Suppressor macrophage treated with lipopolysaccharide for 1 hour (primary cell): ENCODE results near the gene BRINP3.
"Not testable (repeated sequence)": the region's sequence is repeated elsewhere in the genome, so short reads cannot be mapped to it uniquely, and the experiment has no call there.

Experiments
- DNase-seq, 3 donors: peaks; one replicate each; pipeline ENCODE4 v3.0.0-alpha.2; 2020 to 2022

Gene BRINP3

DNA sequence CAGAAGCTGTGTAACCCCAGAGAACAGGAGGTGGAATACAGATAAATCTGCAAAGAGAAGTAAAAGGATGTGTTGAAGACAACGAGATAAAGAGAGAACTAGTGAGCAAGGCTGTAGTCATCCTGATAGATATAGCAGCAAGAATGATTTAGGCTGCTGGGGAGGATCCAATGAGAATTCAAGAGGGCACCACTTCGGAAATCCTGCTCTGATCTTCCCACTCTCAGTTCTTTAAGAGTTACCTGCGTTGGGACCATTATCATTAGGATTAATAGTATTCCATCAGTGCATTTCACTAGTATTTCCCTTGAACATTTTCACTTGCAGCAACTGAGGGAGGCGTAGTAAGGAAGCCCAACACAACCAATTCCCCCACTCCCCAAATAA lies at the start of gene BRINP3:
TSS of gene BRINP3 (minus strand) at position 103 of the 387 bp plus-strand sequence.
- DNase-seq: no peak

DNA sequence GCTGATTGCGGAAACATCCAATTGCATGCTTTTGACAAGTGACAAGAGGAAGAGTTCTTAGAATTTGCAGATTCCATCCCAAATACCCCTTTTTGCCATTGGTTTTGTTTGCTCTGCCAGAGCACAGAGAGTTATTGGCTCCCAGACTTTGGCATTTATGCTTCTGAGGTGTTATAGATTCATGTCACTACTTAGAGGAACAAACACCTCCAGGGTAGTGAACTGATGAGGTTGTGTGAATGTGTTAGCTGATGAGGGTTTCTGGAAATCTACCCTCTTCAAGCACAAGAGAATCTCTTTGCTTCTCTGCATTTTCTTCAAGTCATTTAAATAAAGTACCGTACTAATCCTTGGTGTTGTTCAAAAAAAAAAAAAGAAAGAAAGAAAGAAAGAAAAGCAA lies 33.9 kb upstream of the BRINP3 start:
- DNase-seq: no peak

DNA sequence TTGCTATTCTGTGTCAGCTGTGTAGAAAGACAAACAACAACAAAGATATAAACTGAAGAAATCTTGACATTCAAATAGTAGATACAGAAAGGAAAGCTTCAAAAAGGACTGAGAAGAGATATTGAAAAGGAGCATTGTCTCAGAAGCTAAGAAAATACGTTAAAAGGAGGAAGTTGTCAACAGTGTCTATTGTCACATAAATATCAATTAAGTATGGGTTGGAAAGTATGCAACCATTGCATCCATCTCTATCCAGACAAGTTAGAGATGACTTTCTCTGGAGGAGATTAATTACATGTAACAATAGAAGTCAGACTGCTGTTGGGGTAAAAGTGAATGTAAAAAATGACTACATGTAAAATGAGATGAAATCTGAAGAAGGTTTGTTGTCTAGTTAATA lies 29.7 kb upstream of the BRINP3 start:
- no peak for DNase-seq

DNA sequence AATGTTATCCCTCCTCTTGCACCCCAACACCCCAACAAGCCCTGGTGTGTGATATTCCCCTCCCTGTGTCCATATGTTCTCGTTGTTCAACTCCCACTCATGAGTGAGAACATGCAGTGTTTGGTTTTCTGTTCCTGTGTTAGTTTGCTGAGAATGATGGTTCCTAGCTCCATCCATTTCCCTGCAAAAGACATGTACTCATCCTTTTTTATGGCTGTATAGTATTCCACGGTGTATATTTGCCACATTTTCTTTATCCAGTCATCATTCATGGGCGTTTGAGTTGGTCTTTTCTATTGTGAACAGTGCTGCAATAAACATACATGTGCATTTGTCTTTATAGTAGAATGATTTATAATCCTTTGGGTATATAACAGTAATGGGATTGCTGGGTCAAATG lies 26.9 kb upstream of the BRINP3 start:
- DNase-seq: not testable (repeated sequence)

DNA sequence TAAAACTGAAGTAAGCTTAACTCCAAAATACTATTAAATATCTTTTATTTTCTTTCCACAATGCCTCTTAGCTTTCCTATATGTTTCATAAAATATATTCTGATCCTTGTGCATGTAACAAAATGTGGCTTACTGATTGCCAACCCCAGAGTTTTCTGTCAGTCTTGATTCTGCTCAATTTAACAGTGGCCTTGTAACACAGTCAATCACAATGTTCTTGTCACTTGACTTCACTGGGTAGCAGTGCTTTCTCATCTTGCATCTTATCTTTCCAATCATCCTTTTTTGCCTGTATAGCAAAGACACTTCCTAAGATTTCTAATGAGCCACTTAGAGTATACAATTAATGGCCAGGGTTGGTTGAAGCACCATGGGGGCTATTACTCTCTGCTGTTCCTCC lies 19.9 kb upstream of the BRINP3 start:
- no peak for DNase-seq

DNA sequence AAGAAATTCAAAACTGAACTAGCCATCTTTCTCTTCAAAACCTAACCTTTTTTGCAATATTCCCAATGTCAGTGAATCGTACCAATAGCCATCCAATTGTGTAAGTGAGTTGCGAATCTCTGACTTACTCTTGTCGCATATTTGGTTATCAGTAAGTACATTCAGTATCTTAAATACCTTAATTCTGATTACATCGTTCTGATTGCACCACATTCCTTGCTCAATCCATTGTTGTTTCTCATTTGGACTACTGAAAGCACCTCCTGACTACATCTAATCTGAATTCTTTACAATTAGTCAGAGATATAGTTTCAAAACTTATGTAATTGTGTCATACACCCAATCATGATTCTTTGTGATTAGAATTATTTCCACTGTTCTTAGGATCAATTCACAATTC lies 16.8 kb upstream of the BRINP3 start:
- no peak for DNase-seq

DNA sequence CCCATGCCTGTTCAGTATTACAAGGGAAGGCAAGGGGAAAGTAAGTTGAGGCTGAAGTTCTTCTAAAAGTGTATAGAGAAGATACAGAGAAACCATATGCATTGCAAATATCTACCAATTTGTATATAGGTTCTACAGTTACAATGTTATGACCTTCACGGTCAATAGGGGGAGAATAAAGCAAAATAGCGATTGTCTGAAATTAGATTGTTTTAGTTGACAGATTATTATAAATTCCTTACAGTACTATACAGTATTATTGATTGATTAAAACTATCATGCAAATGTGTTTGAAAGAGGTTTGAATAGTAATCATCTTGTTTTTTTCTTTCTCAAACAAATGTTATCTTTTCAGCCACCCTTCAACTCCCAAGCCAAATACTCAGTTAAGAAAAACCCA lies 13.7 kb upstream of the BRINP3 start:
- no peak for DNase-seq

DNA sequence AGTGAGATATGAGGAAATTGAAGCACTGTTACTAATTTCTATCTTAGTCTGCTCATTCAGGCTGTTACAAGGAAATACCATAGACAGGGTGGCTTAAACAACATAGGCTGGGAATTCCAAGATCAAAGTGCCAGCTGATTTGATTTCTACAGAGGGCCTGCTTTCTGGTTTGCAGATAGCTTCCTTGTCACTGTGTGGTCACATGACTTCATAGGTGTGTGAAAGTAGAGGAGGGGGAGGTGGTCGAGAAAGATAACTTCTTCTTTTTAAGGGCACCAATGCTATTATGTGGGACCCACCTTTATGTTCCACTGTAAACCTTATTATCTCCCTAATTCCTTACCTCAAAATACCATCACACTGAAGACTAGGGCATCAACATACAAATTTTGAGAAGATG lies 6.4 kb upstream of the BRINP3 start:
- no peak for DNase-seq

DNA sequence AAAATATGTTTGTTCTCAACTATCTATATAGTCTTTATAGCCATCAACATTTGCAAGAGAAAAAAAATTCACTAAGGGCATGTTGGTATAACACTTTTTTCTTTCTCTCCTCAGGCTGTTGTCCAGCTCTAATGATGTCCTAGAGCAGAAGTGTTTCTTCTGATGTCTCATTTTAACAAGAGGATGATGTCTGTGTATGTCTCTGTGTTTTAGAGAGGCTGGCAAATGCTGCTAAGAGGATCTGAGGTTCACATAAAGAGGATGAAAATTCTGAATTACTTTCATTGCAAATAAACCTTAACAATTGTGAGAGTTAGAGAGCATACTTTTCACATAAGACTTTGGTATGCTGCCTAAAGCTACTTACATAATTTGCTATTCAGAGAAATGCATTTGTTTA lies 2.6 kb upstream of the BRINP3 start:
- no peak for DNase-seq

DNA sequence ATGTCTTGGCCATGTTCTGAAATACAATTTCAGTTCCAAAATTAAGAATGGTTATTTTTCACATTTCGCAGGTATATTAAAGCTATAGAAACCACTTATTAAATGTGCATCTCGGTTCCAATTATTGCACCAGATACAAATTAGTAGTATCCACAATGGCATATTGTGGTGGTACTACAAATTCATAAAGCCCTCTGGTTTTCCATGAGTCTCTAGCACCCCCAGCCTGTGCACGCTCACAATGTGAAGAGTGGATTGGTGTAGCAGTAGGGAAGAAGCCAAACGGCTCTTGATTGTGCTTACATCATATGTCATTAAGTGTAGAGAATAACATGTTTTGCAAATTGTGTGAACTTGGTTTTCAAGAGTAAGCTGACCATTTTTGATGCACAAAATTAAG lies 1.9 kb upstream of the BRINP3 start:
- DNase-seq: no peak

DNA sequence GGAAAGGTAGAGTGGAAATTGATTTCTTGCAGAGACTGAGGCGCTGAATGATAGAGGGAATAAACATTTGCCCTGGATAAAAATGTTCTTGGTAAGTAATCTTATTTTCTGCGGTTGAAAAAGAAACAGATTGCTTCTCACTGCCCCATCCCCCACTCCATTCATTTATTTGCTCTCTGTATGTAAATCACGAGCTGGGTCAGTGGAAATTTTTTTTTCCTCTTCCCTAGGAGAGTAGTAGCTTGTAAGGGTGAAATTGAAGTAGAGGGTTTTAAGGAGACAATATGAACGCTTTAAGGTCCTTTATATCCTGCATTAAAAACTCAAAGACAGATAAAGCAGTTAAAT lies 1.4 kb upstream of the BRINP3 start:
- DNase-seq: no peak

DNA sequence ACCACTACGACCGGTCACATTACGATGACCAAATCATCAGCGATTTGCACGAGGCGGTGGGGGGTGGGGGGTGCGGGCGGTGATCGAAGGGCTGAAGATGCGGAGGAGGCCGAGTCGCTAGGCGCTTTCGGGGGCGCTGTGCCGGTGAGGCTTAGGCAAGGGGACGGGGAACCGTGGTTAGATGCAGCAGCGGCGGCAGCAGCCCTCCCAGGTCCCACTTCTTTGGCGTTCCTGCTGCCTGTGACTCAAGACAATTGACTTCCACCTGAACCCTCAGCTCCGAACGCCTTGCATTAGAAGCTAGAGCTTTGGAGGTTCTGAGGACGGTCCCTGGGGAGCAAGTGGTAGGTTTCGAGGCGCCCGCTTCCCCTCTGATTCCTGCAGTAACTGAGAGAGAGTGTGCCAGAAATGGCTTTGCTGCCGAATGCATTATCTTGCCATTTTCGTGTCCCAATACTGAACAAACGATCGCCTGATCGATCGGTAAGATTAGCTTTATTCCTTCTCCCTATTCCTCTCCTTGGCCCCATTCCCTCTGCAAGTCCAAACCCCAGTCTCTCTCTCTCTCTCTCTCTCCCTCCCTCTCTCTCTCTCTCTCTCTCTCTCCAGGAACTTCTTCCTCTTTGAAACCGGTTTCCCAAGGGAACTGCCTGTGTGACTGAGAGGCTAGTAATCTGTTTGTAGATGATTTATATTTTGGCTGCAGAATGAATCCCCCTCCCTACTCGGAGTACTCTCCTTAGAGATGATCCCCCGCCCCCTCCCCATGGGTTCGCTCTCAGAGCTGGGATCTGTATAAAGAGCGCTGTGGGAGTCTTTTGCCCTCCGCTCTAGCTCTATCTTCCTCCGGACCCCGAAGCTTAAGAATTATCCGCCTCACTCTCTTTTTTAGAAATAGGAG lies 735 bp upstream of the BRINP3 start:
- DNase-seq: no peak

DNA sequence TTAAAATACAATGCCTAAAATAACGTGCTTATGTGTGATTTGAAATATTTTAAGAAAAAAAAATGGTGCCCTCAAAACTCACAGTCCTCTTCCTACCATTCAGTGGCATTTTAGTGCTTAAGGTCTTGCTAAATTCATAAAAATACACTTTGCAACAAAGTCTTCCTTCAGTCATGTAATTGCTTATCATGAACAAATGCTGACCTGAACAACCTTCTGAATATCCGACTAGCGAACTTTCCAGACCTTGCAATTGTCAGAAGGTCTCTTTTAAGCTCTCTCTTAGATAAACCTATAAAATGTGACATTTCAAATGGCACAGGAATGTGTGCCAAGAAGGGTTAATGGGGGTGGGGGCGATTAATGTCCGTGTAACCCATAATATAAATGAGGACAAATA lies 858 bp downstream of the BRINP3 start:
- no peak for DNase-seq

DNA sequence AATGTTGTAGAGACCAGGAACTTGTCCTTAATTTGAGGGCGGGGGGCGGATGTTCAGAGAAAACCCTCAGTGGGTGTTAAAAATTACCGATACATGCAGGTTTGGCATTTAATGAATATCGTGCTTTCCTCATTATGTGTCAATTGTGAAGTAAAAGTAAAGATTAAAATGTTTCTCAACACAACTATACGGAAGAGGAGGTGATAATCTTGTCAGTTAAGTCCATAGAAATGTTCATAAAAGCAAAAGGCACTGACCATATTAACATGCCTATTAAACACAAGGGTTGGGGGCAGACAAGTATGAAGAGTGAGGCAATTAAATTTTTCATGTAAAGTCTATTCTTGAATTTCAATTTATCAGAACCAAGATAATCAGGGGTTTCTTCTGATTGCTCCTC lies 1.3 kb downstream of the BRINP3 start:
- no peak for DNase-seq

DNA sequence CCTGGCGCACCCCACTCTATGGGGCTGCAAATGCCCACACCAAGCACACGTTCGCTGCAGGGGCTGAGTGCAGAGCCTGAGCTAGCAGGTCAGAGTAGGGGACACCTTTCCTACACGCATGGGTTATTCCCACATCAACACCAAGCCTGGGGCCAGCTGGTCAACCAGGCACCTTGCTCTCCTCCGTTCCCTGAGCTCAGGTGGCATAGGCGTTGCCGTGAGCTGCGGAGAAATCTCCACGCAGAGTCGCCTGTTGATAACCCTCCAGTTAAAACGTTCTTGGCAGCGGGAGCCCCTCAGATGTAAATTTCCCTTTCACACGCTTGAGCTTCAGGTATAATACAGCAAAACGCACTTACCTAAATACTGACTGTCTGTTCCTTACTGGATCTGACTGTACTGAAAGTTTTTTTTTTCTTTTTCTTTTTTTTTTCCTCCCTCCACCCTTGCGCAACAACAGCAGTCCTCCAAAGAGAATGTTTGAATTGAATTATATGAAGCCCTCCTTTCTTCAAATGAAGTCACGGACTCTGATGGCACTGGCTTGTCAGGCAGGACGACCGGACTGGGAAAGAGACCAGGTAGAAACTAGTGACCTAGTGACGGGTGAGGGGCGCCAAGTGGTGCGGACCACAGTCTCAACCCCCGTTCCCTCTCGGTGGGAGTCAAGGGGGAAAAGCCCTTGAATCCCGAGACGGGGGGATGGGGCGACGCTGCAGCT lies 2.1 kb downstream of the BRINP3 start:
- DNase-seq: no peak

DNA sequence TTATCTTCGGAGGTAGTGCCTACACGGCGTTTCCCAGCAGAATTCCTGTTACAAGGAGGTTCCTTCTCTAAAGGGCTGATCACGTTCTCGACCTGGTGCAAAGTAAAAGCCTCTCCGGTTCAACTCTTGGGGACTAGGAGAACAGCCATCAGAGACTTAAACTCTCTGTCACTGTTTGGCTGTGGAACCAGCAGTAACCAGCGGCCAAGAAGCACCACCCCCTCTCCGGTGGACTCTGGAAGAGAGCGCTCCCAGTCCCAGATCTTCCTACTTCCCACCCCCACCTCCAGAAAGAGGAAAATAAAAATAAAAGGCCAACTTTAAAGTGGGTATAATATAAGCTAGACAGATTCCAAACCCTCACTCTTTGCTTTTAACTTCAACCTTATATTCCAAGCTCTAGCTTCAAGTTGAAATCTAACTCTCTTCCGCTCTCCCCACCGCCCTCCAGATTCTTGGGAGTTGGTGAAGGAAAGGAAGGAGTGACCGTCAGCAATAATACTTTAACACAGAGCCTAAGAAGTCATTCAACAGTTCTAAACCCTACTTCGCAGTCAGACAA lies 2.9 kb downstream of the BRINP3 start:
- DNase-seq: no peak

DNA sequence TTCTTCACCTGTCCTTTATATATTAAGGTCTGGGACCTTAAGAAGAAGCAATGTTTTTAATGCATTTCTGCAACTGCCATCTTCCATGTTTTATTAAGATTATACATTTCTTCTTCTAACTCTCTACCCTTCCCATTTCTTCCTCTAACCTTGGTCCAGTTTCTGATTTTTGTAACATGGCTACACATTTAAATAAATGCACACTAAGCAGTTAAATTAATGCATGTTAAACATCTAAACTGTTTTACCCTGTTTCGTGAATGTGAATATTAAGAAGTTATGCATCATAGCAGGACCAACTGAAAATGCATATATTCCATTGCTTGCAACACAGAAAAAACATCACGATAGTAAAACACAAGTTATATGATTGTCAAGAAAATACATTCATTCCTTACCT lies 3.7 kb downstream of the BRINP3 start:
- DNase-seq: no peak

DNA sequence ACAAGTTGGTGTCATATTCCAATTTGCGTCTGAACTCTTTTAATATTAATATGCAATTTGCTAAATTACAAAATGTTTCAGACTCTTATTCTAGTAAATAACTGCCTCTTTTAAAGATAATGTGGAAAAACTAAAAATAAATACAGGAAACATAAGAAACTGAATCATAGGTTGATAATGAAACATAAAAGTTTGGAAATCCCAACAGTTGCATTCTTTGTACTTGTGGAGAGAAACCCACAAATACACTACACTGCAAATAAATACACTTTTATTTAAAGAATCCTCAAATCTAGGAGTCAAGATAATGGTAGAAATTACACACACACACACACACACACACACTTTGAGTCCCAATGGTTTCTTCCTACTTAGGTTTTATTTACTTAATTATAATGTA lies 5.2 kb downstream of the BRINP3 start:
- DNase-seq: no peak

DNA sequence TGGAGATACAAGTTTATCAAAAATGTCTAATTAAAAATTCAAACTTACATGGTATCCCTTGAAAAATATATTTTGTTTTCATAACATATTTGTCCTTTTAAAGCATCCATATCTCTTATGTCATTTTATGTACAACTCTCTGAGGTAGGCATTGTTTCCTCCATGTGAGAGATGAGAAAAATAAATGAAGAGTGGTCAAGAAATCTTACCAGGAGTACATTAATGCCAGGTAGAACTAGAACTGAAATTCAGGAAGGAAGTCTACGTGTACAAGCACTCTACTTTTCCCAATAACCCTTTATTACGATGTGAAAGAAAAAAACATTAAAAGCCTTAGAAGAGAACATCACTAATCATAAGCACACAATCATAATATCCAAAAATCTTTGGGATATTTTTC lies 5.6 kb downstream of the BRINP3 start:
- DNase-seq: no peak

DNA sequence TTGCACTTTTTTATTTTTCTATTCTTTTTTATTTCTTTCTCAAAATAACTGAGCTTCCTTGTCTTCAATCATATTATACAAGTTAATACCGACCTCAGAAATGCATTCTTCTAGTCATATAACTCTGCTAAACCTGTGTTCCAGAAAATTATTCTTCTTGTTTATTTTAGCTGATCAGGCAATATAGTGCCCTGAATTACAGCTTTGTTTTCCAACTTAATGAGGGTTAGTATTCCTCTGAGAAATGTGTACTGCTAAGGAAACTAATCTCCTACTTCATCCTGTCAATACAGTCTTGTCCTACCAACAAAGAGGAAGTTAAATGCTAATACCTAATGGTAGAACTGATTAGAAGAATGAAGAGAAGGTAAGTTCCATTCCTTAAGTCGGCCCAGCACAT lies 13.0 kb downstream of the BRINP3 start:
- DNase-seq: no peak

DNA sequence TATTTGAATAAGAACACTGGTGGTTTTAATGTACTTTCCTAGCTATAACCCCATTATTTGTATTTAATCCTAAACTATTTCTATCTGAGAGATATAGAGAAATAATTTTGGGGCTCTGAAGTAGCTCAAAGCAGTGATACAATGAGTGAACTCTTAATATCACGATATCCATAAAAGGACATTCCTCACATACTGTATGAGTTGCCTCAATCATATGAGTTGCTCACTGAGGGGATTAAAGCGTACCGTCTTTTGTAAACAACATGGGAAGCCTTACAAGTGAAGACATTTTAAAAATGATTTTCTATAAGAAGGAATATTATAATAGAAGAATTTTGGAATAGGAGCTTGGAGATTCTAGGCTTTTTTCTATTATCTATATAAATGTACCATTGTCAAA lies 21.5 kb downstream of the BRINP3 start:
- no peak for DNase-seq

DNA sequence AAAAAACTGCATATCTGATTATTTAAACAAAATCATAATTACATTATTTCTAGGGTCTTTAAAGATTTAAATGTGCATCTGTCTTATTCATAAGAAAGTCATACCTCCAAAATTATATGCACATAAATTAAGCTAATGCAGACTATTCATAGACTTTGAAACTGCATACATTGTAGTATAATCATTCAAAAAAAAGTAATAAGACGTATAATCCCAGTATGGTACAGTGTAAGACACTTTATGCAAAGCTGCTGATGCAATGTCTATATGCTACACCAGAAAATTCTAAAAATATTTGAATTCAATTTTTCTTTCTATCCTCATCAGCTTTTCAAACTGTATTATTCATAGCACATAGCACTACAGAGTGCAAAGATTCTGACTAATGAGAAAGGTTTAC lies 22.0 kb downstream of the BRINP3 start:
- DNase-seq: no peak

DNA sequence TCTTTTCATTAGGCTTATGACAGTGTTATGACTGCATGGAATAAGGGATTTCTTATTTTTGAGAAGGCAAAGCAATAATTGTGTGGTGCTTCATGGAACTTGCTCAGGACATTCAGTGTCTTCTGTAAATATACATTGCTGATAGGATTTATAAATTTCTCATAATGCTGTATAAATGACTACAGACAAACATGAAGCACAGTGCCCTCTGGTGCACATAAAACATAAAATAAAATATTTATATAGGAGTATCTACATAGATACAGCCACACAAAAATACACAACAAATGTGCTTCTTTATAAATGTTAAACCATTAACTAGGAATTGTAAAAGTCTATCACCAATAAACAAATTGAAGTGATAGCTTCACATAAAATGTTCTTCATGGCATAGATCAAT lies 24.1 kb downstream of the BRINP3 start:
- DNase-seq: no peak

DNA sequence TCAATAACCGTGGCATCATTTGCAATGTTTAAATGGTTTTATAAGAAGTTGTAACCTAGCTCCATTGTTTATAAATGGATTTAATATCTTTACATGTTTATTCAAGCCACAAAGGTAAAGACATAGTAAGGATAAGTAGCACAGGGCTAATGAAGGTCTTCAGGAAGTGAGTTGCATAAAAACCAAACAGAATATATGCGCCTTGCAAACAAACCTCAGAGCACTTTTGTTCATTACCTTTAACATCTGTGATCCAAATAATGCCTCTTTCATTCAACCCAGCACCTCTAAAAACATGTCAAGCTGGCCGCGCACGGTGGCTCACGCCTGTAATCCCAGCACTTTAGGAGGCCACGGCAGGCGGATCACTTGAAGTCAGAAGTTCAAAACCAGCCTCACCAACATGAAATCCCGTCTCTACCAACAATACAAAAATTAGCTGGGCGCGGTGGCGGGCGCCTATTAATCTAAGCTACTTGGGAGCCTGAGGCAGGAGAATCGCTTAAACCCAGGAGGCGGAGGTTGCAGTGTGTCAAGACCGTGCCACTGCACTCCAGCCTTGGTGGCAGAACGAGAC lies 25.3 kb downstream of the BRINP3 start:
- no peak for DNase-seq
